ENCODE results near the gene ARMS2.

DNA sequence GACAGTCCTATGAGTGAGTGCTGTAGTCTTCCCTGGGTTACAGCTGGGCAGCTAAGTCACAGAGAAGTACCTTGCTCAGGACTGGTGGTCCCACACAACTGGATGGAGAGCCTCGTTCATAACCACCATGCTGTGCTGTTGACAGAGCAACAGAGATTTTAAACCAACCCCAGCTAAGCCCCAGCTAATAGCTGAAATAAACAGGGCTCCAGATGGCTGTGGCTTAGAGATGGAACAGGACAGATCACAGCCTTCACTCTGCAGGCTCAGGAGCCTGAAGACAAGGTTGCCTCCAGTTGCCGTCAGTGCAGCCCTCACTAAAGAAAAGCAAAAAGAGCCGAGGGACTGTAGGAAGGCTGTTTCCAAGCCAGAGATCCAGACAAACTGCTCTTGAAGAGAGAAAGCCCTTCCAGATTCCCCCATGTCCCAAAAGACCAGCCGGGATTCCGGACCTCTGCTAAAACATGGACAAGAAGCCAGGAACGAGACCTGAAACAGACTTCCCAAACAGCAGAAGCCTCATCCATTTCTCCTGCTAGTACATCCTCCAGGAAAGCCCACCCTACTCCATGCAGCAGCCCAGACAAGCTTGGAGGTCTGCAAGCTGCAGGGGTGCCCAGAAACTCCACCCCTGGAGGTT lies 11.1 kb downstream of the ARMS2 start:
- TF ChIP-seq, protein P1, sequence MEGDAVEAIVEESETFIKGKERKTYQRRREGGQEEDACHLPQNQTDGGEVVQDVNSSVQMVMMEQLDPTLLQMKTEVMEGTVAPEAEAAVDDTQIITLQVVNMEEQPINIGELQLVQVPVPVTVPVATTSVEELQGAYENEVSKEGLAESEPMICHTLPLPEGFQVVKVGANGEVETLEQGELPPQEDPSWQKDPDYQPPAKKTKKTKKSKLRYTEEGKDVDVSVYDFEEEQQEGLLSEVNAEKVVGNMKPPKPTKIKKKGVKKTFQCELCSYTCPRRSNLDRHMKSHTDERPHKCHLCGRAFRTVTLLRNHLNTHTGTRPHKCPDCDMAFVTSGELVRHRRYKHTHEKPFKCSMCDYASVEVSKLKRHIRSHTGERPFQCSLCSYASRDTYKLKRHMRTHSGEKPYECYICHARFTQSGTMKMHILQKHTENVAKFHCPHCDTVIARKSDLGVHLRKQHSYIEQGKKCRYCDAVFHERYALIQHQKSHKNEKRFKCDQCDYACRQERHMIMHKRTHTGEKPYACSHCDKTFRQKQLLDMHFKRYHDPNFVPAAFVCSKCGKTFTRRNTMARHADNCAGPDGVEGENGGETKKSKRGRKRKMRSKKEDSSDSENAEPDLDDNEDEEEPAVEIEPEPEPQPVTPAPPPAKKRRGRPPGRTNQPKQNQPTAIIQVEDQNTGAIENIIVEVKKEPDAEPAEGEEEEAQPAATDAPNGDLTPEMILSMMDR (IDR thresholded peaks at IDR 0.05) = no peak
- TF ChIP-seq POLR2AphosphoS5 (IDR thresholded peaks at IDR 0.05; ENCODE audit: insufficient read depth in 1 of 2, low read depth in 1 of 2) = no peak

Measured in vagina (tissue), 2 donors.